NCI-H128 (cell line): ENCODE results near the gene LHX1.
A peak's percentile ranks its signal among the peaks of the same experiment; 100 is the strongest.

ENCODE experiments used
- DNase-seq: peaks from one replicate; lab custom pipeline; 2025; ENCODE audit not compliant: unreplicated experiment; lab: John Stamatoyannopoulos, UW

Gene LHX1

DNA sequence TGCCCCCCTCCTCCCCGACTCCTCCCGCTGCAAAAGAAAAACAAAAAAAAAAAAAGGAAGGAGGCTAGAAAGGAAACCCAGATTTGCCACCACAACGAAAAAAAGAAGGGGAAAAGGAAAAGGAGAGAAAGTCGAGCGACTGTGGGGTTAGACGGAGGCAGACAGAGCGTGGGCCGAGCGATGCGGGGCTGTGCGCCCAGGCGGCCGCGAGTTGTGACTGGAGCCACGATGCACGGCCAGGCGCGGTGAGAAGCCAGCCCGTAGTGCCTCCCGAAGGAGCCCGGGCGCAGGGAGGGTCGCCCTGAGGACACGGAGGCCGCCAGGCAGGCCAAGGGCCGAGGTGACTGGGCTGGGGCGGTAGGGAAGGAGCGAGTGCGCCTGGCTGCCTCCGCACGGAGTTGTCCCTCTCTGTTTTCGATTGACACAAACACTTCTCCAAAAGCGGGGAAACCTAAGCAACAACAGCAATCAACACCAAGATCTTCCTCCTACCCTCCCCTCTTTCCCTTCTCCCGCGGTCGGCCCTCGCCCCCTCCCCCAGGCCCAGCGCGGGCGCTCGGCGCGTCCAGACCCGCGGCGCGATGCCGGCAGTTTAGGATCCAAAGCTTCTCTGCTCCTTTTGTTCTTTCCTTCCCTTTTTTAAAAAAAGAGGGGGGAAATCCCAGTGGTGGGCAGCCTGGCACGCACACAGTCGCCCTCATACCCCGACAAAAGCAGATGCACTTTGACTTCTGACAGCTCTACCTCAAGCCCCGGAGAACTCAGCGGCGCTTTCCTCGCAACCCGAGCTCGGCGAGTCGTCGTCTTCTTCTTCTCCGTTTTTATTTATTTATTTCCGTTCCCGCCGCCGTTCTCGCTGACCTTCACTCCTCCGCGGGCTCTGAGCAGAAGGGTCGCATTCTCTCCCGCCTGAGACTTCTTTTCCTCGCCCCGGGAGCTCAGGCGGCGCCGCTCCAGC lies at the start of gene LHX1:
Gene LHX1, plus strand, starts transcription at position 475 of the 958 bp plus-strand sequence. CDS start 723 bp downstream, outside the sequence.
- no peak for DNase-seq

DNA sequence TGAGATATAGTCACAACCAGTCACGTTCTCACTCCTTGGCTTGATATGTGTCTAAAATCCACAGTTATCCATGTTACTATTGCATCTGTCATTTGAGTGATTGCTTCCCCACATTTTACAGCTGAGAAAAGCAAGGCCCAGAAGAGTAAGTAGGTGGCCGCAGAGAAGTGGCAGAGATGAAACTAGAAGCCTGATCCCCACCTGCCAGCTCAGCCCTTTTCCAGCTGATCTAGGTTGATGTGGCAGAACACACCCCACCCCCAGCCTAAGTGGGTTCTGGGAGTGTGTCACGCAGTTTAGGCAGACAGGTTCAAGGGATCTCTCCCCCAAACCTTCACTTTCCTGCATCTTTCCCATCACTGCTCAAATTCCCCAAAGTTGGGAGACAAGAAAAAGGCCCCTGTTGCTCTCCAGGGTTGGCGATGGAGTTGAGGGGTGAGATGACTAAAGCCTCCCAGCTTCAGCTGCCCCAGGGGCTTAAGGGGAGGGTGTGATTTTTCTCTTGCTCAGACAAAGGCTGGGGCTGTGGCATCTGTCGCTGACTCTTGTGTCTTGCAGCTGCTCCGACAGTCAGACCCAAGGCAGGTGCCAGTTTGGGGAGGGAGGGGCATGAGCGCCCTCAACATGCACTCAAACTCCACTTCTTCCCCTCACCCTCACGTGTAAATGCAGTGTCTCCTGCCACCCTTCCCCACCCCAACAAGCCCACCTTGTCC lies 48.9 kb upstream of the LHX1 start:
- peak; percentile 17 for DNase-seq

DNA sequence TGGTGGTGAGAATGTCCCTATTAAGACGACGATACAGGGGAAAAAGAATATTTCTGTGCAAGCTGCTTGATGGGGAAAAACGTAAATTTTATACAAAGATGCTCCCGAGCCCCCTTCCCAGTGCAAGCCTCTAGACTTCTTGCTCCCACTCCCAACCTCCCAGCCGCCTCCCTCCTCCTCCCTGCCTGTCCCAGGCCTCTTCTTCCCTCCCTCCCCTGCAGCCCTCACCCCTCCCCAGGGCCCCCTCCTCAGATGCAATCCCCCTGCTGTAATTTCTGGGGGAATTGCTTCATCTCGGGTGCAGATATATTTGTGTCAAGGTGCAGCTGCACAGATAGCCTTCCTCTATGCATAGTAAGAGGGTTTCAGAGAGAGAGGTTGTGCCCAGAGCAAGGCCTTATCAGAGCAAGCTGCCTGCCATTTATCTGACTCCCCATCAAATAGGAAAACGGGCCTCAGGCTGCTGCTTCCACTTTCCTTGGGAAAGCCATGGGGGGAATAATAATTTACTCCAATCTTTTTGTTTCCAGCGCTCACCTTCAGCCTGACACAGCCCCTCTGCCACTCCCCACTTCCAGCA lies 47.4 kb upstream of the LHX1 start:
- no peak for DNase-seq

DNA sequence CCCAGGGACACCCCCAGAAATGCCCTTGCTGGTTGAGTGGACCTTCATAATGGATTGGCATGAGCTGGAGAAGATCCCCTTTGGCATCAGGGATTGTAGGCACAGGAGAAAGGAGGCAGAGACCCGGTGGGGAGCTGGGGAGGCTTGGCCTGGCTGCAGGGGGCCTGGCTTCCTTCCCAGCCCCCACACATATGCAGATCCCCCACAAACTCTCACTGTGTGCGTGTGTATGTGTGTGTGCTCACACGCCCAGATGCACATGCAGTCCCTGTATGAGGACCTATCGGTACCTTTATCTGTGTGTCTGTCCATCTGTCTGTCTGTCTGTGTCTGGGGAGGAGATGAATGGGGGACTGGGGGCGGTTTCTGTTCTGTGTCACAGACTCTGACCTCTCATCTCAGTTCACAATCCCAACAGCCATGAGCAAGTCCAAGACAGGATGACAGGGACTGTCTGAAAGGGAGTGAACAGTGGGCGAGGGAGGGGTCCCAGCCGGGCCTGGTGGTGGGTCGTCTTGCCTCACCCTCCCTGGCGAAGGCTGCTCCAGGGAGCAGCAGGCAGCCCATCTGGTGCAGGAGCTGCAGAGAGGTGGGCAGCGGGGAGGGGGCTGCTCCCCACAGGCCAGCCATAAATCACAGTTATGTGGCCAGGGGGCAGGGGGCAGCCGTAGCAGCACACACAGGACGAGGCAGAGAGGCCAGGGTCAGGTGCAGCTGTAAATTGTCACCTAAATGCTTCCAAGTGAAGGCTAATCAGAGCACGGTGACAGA lies 46.7 kb upstream of the LHX1 start:
- DNase-seq: no peak

DNA sequence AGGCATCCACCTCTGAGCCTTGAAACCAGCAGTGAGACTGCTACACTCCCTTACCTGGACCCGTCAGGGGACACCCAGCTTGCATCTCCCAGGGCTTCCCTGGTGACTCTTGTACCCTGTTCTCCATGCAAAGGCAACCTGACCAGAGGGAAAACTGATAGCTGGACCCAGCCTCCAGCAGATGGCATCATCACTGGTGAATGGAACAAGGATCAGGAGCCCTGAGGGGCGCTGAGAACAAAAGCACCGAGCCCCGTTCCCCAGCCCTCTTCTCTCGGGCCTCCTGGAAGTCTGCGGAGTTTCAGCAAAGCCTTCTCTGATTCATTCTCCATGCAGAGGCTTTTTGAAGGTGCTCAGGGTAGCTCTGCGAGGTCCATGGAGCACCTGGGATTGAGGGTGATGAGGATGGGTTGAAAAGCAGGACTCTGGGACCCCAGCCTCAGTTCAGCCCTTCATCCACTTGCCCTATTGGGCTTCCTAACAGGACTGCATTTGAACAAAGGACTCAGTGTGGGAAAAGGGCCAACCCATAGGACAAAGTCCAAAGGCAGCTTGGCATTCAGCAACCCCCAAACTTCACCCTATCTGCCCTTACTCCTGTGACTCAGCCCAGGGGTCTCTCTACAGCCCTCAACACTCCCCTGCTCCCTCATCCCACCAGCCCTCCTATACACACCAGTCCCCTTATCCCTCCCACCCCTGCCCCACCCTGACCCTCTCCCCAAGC lies 45.0 kb upstream of the LHX1 start:
- DNase-seq: no peak

DNA sequence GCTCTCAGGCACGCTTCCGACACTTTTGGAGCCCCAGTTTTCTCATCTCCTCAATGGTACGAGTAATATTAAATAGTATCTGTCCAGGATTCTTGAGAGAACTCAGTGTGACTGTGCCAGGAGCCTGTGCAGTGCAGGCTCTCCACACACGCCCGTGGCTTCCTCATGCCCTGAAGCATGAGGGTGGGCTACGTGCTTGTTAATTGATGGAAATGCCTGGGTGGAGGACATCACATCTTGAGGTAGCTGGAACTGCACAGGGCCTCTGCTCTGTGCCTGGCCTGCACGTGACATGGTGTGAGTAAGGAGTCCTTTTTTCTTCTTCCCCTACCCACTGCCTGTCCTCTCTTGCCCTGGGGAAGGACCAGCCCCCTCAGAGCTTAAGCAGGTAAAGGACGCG lies 43.1 kb upstream of the LHX1 start:
- no peak for DNase-seq

DNA sequence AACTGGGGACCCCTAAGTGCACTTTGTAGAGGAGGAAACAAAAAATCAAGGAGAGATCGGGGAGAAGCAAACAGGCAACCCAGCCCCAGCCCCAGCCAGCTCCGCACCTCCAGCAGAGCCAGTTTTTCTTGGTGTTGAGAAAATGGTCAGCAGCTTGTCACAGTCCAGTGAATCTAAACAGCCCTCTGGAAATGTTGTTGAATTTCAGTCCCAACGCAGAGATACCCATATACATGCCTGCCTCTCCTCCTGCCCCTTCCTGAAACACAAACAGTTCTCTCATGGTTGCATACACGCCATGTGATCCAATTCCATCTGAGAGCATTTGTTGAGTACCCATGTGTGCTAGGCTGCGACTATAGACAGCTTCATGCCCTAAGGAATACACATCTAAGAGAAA lies 42.4 kb upstream of the LHX1 start:
- no peak for DNase-seq

DNA sequence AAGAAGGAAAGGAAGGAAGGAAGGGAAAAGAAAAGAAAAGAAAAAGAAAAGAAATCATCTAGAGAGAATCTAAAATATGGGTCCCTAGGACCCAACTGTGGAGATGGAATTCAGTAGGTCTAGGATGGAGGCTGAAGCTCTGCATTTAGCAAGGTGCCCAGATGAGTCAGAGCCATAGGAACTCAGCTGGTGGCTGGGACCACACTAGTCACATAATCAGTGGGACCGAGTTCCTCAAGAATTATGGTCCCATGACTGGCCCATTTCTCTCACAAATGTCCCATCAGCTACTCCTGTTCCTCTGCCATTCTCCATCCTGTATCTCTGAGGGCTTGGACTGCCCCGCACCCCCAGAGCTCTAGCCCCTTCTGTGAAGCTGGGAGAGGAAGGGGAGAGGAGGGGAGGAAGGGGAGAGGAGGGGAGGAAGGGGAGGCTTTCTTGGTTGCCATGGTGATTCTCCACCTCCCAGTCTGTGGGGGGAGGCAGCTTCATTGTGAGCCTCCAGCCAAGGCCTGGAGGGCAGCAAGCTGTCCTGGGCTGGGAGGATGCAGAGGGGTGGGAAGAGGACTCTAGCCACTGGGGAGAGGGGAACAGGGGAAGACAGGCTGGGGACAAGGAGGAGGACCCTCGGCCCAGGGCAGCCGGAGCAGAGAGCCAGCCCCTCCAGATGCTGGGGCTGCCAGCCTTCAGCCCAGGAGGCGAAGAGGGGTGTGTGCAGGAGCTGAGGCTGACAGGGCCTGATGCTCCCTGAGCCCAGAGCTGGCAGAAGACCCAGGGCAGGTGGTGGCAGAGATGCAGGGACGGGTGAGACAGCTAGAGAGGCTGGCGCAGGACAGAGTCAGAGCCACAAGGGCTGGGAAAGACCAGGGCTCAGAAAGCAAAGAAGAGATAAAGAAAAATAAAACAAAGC lies 37.8 kb upstream of the LHX1 start:
- DNase-seq: no peak

DNA sequence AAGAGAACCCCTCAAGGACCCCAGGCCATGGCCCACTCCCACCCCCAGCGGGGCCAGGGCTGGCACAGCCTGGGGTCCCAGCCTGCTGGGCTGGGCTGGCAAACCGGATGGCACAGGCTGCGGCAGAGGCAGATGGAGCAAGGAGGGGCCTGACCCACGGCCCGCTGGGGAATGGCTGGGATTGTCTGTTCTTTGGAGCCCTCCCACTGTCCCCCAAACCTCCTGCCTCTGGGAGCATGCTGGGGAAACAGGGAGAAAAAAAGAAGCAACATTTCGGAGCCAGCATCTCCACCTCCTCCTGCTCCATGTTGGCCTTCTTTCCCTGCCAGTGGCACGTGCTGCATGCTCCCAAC lies 37.1 kb upstream of the LHX1 start:
- DNase-seq: no peak

DNA sequence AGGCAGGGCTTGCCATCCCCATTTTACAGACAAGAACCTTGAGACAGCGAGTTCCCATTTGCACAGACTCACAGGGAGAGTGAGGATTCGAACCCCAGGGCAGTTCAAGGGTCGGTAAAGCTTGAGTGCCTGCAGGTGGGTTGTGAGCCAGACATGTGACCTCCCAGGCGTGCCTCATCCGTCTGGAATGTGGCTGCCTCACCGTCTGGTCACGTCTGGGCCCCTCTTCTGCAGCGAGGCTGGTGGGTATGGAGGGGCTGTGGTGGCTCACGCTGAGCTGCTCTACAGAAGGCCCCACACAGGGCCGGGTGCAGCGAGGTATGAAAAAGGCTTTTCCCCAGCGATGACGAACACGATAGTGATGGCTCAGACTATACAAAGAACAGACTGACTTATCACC lies 35.8 kb upstream of the LHX1 start:
- no peak for DNase-seq

DNA sequence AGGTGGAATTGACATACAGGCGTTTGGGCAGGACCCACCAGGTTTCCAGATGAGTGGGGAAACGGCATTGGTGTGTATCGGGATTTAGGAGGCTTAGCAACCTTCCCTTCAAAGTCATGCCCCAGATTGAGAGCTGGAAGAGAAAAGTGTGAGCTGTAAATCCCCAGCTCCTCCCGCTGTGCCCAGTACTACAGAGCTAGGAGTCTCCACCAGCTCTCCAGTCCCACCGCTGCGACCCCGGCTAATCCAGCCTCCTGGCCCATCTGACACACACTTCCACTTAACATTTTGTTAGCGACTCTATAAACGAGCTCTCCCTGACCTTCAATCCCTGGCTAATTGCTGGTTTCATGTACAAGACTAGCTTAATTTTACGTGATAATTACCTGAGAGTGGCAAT lies 29.9 kb upstream of the LHX1 start:
- no peak for DNase-seq

DNA sequence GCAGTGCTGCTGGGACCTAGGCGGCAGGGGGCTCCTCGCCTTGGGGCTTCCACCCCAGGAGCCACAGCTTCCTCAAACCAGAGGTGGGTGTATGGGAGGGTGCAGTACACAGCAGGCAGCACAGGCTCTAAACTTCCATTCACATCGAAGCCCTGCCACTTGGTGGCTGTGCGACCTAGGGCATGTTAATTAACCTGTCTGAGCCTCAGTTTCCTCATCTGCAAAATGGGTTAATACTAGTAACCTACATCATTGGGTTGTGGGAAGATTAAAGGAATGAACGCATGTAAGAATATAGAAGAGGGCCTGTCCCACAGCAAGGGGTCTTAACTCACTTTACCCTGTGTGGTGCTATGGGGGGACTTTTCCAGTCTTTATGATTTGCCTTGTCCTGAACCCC lies 26.8 kb upstream of the LHX1 start:
- no peak for DNase-seq

DNA sequence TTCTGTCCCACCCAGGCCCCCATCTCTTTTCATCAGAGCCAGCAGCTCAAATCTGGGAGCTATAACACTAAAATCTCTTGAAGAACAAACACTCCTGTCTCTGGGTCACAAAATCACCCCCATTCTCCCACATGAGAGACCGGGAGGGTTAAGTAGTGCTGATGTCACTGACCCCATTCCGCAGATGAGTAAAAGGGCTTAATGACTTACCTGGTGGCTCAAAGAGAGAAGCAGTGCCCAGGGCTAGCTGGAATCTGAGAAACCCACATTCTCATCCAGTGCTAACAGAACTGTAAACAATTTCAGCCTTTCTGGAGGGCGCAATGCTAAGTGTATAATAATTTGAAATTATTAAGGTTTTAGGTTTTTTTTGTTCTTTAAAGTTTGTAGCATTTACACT lies 26.3 kb upstream of the LHX1 start:
- DNase-seq: no peak

DNA sequence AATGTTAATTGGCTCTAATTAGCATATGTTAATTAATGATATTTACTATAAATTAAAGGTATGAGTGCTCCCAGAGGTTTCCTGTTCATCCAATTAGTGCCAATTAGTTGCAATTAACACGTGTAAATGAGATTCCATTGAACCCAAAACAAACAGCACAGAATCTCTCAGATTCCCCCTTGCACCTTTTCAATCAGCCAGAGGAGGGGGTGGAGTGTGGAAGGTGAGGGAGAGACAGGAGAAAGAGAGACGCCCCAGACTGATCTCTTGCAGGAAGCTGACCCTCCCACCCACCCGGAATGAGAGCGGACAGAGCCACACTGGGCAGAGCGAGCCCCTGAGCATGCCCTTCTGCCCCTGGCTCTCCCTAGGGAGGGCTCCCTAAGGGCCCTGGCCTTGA lies 24.1 kb upstream of the LHX1 start:
- no peak for DNase-seq

DNA sequence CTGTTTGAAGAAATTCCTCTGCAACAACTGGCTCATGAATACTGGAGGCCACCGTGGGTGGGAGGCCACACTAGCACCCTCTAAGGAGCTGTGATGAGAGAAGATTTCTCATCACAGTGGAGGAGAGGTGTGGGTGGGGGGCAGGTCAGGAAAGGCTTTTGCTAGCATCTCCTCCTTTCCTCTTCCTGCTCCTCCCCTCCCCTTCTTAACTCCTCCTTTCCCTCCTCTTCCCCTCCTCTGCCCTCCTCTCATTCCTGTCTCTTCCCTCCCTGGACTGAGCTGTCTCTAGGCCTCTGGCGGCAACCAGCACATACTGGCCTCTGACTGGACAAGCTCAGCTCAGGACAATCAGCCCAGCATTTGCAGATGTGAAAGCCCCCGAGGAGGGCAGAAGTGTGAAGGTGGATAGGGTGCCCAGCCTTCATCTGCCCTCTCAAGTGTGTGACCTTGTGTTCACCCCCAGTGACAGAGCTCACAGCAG lies 19.0 kb upstream of the LHX1 start:
- no peak for DNase-seq

DNA sequence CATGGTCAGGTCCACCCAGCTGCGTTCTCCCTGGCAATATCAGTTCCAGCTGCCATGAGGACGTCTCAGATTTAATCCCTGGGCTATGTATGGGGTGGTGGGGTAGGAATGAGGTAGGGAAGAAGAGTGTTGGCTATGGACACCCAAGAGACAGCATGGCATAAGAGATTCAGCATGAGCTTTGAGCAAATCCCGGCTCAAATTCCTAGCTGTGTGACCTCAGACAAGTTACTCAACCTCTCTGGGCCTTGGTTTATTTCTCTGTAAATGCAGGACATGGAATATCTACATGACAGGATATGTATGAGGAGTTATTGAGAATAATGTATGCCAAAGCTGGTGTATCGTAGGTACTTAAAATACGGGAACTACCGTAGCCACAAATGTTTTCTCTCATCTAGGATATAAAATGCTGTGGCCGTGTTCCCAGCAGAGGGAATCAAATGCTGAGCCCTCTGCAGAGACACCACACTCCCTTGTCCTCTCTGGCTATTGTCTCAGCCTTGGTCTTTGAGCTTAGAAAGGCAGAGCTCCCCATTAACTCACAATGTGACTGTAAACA lies 17.8 kb upstream of the LHX1 start:
- no peak for DNase-seq

DNA sequence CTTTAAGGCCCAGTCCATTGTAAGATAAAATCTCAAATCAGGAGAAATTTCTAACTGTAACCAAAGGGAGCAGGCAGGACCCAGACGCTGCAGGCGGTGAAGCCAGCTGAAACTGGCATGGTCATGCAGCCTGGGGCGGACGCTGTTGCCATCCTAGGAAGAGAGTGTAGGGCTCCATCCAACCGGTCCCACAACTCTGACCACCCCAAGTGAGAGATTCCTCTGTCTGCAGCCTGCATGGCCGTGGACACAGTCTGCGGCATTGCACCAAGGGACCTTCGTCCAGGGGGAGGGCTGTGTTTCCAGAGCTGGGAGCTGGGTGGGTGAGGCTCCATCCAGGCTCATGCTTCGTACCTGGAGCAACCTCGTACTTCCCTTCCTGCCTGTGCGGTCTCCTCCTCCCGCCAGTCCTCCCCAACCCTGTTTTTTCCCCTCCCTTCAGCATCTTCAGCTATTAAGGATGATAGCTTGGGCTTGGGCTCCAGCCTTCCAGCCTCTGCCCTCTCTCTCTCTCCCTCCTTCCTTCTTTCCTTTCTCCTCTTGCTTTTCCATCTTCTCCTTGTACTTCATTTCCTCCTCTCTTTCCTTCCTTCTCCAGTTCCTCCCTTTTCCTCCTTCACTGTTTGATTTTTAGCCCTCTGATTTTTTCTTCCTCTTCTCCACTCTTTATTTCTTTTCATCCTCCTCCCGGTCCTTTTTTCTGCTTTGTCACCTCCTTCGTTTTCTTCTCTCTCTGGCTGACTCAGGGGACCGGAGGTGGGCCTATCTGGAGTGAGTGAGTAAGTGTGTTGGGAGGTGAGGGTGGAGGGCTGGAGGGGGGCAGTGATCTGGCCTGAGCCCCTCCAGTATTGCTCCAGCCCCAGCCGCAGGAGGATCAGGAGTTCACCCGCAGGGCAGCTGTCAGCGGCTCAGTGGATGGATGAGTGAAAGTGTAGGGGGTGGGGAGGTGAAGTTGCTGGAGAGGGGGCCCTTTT lies 17.0 kb upstream of the LHX1 start:
- no peak for DNase-seq
